ENCODE data around the gene SHROOM3.

SHROOM3 gene

DNA sequence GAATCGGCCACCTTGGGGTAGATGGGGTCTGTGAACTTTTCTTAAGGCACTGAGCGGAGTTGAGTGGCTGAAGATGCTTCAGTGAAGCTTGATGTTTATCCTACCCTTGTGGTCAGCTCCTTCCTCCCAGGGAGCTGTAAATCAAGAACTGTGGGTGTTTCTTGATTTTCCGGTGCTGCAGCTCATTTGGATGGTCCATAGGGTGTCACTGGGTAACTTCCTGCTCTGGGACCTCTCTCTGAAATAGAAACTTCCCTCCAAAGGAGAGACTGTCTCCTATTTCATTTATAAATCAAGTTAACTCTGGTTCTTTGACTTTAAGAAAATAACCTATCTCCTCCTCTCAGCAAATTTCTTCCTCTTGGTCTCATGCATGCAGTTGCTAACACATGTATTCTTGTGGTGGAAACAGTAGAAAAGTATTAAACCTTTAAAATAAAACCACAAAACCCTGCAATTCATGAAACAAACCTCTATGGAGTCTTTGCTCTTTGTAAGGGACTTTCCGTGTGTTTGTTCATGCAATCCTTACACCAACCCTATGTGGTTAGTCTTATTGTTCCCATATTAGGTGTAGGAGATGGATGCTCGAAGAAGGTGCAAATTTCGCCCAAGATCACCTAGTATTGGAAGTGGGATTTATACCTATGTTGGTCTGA lies 110.3 kb downstream of the SHROOM3 start:
- no peak for DNase-seq

DNA sequence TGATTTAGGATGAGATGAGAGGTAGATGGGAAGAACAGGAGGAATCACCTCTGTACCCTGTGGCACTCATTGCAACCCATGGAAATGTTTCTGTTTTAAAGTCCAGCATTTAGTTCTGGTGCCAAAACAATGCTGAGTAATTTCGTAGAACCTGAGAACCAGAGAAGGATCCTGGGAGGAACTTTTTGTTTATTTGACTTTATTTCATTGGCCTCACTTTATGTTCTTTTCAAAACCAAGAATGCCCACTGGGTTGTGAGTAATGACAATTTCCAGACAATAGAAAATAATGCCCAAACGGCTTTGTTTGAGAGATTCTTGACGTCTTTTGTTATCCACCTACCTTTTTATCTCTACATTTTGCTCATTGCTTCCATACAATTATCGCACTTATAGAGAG lies 111.3 kb downstream of the SHROOM3 start:
- DNase-seq, result no peak

DNA sequence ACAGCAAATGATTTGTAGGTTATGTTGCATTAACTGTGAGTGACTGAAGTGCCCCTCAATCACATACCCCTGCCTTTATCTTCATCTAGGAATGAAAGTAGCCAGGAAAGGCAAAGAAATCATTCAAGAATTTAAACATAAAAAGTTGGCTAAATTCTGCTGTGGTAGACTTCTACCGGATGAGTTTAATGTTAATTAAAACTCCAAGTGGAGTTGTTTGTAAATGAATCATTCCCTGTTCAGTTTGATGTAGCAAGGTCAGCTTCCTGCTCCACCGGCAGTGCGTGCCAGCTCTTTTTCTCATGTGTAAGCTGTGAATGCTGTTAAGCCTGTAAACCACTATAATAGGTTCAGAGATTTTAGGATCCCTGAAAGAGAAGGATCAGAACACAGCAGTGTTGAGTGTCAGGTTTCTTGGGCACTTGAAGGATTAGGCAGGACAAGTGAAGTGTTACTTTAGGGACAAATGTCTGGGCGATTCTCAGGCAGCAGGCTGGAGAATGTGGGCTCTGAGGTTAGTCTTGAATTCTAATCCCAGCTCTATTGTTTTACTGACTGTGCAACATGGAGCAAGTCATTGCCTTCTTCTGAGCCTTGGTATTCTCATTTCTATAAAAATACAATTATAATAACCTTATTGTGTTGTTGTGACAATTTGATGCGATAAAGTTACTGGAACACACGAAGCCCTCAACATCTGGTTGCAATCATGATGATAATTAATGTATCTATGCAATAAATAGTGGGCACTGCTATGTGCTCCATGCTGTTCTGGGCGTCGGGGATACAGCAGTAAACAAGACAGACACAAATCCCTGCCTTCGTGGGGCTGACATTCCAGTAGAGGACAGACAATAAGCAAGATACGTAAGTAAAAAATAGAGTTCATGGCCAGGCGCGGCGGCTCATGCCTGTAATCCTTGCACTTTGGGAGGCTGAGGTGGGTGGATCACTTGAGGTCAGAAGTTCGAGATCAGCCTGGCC lies 112.0 kb downstream of the SHROOM3 start:
- DNase-seq, result no peak

DNA sequence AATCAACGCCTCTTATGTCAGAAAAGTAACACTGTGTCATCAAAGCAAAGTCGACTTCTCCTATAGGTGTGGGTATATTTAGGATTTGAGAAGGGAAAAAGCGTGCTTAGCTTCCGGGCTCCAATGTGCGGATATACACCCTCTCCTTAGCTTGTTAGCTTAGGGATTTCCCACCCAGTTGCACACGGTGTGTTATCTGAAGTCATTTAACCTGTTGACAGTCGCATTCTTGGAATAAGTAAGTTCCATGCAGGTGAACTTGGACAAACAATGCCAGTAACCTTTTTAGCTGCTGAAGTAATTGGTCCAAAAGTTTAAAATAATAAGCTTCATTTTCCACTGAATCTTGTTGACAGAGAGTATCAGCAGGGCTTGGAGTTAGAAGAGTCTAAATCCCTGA lies 113.7 kb downstream of the SHROOM3 start:
- DNase-seq, result no peak

DNA sequence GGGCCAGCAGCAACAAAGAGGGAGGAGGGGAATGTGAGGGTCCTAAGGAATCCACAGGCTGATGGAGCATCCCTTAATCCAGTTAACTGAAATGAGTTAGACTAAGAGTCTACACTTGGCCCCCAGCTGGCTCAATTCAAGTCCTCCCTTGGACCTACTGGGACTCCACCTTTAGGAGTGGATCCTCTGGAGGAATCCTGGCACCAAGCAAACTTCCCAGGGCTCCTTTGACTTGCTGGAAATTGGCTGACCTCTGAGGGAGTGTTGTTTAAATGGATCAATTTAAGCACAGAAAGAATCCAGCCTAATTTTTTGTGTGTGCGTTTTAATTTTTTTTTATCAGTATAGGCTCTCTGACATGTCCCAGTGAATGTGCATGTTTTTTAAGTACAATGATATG lies 114.7 kb downstream of the SHROOM3 start:
- no peak for DNase-seq

DNA sequence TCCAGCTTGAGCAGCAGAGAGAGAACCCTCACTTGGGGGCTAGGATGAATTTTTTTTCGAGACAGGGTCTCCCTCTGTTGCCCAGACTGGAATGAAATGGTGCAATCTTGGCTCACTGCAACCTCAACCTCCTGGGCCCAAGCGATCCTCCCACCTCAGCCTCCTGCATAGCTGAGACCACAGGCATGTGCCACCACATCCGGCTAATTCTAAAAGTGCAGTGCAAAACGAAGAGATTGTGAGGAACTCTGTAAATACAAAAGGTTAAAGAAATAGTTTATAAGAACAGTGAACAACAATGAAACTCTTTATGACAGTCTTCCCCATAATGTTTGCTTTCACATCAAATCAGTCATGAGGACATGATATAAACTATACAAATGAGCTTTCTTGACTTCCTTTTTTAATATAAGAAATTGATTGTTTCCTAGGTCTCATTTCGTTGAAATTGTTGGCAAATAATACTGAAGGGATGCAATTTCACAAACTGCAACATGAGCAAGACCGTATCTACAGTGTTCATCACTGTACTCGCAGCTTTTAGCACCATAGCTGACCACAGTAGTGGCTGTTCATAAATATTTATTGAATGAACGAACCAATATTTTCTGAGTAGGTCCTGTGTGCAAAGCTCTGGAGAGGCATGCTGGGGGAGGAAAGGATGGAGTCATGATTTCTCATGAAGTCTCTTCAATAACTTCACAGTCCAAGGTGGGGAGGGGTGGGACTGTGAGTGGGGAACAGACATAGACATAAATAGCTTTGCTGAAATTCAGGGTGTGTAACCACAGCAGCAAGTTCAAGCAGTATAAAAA lies 116.1 kb downstream of the SHROOM3 start:
- DNase-seq, result no peak

DNA sequence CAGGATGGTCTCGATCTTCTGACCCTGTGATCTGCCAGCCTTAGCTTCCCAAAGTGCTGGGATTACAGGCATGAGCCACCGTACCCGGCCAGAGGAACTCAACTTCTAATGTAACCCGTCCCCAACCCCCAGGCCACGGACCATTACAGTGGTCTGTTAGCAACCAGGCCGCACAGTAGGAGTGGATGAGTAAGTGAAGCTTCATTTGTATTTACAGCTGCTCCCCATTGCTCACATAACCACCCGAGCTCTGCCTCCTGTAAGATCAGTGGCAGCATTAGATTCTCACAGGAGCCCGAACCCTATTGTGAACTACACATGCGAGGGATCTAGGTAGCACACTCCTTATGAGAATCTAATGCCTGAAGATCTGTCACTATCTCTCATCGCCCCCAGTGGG lies 119.6 kb downstream of the SHROOM3 start:
- DNase-seq, result no peak

DNA sequence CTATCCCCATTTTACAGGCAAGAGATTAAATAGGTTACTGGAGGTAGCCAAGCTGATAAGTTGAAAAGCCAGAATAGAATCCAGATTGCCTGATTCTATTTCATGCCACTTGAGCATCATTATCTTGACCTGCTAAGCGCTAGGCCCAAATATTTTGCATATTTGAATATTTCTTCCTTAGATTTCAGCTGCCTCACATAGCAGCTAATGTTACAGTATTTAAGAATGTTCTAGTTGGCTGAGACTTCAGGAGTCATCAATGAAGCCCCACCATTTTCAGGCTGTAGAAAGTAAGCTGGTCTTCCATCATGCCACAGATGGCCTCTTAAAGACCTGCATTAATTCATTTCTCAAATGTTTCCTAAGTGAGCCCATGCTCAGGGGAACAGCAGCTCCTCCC lies 121.4 kb downstream of the SHROOM3 start:
- DNase-seq, result no peak

DNA sequence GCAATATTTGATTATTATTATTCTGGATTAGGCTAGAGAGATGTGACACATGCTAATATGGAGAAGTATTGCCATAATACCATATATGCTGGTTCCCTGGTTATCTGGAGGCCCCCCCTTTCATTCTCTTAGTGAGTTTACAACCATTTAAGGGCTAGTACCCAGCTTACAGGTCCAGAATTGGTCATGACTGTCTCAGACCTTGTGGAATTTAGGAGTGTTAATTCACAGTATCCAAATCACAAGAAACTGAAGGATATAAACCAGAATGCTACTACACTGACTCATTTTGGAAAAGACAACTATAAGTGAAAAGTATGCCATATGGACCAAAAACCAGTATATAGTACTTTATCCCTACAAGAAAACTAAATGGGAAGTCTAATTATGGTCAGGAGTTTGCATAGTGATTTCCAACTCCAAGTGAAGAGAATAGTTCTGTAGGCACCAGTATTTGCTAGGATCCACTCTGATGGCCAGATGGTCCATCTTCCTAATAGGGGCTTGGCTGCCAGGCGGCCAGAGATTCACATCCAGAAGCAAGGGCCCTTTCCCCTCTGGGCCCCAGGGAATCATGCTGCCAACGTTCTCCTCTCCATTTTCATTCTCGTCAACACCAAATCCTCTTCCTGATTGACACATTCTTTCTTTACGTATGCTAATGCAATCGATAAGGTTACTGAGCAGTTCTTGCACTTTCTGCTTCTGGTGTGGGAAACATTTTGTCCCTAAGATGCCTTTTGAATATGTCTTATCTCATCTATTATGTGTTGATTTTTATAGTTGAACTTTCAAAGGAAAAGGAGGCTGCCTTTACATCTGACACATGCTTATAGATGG lies 123.6 kb downstream of the SHROOM3 start:
- DNase-seq, result no peak

DNA sequence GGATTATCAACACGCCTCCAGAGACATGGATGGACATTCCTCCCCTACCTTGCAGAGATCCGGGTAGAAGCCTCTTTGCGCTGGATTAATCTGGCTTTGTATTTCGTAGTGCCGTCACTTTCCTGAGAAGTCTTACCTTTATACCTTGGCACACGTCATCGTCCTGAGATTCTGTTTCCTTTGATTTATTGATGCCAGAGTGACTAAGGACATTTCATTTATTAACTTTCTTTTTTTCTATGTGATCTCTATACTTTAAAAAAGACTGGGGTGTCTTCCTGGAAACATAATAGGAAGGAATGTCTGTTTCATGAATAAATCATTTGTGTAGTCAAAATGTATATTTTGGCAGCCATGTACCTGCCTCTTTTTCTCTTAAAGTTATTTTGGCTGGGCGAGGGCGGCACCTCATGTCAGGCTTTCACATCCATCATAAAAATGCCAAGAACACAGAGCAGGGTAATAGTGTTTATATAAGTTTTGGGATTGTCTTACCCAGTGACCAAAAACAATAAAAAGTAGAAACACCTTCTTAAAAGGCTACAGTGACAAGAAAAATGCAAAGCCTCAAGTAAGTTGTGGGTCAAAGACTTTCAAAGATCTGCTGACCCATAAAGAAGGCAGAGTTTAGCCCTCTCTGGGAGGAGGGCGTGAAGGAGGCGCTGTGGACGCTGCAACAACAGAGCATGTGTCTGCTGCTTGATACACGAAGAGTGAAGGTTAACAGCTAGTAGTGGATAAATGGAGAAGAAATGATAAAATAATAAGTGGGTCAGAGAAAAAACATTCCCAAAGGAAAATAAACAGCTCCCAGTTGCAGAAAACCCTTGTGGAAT lies 124.4 kb downstream of the SHROOM3 start:
- no peak for DNase-seq

DNA sequence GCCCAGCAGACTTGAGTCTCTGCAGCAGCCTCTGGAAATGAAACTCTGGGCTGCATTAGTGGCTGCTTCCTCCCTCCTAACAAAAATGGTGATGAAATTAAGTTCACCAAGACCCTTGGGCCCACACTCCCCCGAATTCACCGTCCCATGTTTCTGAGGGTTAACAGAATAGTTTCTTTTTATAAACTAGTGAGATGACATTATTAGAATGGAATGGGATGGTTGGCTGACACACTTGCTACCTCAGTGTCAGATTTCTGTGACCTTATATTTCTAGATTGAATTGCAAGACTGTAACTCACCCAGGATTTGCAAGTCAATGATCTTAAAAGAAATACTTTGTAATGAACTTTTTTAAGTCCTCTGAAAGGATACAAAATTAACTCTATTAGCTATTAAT lies 127.1 kb downstream of the SHROOM3 start:
- no peak for DNase-seq

DNA sequence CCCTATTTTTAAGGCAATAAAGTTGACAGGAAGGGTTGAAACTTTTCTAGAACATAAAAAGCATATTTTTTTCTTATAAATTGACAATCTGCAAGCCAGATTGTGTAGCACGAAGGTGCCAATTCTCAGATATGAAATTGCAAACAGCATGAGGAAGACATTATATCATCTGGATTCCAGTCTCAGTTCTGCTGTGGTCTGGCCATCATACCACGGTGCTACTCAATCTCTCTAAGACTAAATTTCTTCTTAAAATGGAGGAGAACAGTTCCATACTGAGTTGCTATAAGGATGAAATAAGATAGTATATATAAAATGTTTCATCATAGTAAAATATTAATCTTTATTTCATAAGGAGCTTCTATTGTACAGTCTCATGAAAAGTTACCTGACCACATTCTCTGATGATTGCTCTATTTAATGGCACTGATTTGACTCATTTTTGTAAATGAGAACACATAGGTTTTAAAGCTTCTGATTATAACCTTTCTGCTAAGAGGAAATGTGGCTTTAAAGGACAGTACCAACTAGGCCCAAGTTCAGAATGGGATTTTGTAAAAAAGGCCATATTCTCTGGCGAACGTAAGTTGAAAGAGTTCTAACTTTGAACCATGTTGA lies 127.9 kb downstream of the SHROOM3 start:
- no peak for DNase-seq

DNA sequence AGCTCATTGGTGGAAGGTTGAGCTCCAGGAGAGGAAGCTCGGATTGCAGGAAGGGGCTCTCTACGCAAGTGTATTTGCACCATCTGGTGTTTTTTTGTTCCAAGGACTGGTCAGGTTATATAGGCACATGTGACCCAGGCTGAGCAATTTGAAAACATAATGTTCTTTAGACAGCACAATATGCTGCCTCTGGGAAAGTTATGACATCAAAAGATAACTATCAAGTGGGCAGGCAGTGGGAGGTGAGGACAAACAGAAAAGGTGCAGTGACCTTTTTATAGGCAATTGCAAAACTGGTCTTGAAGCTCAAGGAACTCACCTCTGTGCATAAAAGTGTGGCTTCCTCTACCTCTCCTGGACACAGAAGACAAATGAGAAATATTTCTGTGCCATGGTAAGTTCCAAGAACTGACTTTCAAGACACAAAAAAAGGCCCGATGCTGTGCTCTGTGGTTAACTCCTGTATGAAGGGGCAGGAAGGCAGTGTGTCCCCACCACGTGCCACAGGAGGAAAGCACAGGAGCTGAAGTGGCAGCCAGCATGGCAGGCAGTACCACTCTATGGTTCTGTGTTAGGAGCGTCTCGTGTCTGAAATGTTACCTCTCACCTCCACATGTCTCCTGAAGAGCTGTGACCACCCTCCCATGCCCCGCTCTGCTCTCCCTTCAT lies 128.6 kb downstream of the SHROOM3 start:
- DNase-seq, result no peak

DNA sequence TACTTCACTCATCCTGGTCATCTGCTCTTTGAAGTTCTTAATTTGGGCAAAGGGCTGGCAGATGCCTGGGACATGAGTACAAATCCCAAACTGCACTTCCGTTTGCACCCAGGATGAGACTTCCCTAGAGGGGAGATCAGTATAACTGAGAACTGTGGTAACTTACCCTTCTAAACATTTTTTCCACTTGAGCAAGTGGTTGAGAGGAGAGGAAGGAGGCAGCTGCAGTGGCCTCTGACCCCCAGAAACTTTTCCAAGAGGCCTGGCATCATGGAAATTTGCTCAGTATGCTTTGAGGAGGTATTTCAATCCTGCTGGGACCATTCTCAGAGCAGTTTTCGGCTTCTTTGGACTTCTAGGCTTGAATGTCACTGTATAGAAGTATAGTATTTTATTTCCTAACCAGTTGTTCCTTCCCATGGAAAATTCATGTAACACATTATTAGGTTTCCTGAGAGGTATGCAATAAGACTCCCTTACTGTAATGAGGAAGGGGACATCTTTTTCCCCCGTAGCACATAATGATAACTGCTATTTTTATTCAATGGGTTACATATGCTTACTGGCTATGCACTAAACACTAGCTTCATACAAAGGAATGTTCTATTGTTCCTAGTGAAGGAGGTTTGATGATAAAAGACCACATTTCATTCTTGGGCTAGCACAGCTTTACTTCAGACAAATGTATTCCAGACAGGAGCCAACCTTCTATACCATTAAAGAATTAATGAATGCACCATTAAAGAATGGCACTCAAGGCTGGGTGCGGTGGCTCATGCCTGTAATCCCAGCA lies 129.3 kb downstream of the SHROOM3 start:
- no peak for DNase-seq

DNA sequence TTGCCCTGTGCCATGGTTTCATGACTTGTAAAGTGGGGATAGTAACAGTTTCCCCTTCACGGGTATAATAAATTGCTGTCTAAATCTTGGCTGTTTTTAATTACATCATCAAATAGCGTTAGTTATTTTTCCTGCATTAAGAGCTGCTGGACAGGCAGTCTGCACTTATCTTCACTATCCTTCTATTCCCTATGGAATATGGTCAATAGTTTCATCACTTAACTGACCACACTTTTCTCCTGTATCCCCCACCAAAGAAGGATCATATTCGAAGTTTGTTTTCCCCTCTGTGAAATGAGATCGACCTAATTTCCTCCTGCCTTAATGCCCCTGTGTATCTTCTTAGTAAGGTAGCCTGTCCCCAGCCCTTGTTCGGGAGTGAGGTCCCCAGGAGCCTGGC lies 133.2 kb downstream of the SHROOM3 start:
- no peak for DNase-seq

DNA sequence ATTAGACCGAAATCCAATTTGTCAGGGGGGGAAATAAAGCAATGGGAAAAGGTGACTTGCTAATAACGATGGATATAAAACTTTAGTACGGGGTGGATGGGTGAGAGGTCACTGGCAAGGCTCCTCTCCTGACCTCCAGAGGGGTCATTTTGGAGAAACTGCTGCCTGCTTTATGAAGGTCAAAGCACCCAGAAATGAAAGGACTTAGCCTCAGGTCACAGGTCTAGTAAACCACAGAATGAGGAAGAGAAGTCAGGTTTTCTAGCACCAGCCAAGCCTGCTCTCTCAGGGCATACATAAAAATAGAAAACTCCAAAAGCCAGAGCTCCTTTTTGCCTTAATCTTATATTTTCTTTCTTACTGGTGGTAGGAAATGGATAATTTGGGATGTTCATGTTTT lies 134.2 kb downstream of the SHROOM3 start:
- no peak for DNase-seq

DNA sequence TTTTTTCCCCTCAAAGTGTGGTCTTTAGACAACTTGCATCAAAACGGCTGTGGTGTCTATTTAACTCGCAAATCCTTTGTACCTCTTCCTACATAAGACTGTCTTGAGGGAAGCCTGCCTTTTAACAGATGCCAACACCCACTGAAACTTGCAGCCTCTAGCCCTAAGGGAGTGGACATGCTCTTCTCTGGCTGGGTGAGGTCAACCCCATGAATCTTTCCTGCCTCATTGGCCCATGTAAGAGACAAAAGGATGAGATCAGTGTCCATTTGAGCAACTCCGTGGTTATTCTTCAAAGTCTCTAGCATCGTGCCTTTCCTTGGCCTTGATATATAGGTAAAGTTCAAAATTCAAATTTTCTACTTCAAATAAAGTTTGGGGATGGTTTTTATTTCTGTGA lies 134.7 kb downstream of the SHROOM3 start:
- no peak for DNase-seq

DNA sequence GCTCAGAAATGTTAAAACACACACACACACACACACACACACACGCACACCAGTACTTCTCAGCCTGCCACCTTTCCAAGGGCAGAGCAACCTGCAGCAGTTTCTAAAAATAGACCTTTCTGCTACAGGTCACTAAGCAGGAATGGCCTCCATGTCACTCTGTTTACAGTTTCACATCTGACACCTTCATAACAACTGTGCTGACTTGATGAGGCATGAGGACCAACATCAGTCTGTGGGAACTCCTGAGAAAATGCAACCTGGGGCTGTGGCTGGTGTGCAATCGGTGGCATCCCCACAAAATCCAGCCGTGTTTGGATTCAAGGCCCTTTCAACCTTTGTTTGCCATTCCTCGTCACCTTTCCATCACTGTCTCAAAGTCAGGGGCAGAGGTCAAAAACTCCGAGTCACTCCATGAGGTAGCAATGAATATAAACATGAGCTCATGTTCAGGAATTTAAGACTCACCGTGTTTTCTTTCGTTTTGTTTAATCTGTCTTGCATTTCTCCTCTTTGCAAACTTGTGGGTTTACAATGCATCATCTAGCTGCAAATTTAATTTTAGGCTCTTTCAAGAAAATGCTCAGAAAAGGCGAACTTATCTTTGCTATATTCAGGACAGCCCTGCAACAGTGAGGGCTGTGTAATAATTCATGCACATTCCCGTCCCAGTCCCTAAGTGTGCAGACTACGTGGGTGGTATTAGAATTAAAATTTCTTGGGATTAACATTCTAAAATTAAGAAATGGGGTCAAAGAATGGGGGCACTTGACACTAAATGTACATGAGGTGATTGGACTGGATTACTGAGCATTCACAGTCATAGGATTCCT lies 135.3 kb downstream of the SHROOM3 start:
- DNase-seq, result no peak

DNA sequence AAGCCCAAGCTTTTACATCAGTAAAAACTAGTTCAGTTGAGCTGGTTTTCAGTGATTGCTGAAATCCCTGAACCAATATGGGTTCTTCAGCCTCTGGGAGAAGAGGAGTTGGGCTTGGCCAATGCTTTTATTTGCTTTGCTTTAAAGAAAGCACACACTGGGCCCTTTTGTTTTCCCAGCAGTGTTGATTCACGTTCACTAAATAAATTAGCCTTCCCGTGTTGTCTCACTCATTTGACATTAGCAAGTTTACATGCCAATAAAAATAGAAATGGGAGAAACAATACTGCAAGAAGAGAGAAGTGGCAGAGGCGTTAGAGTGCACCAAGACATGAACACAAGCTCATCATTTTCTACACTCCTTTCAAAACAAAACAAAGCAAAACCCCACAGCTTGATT lies 136.2 kb downstream of the SHROOM3 start:
- no peak for DNase-seq

All from activated CD8-positive, alpha-beta memory T cell treated with anti-CD3 and anti-CD28 coated beads, Interleukin-2, amount 50 U/mL, for 4 hours (primary cell).